OCI-LY1 (cell line): ENCODE measurements around the gene STAT3.

Source experiments
- H2AFZ ChIP-seq: fragments of 200-600 bp; sonication (generic), shearing (Covaris generic); 2 replicates; pipeline ENCODE4 v1.6.0; 2014; ENCODE audit warnings: antibody characterized with exemption, mild to moderate bottlenecking, low read length
- H3F3A ChIP-seq: fragments of 200-600 bp; sonication (generic), shearing (Covaris generic); 2 replicates; pipeline ENCODE4 v1.6.0; 2014; ENCODE audit warnings: mild to moderate bottlenecking, antibody characterized with exemption, low read length, moderate library complexity; ENCODE audit not compliant: insufficient read depth
- H3K27ac ChIP-seq: fragments of 200-600 bp; sonication (generic); 2 replicates; pipeline ENCODE4 v1.5.1; 2014; ENCODE audit warnings: low read length, mixed run types, mild to moderate bottlenecking, low read depth; ENCODE audit not compliant: poor library complexity, severe bottlenecking
- H3K27me3 ChIP-seq: fragments of 200-600 bp; sonication (generic); 2 replicates; pipeline ENCODE4 v1.6.0; 2014; ENCODE audit warnings: antibody characterized with exemption, mild to moderate bottlenecking, low read length, moderate library complexity; ENCODE audit not compliant: insufficient read depth
- H3K36me3 ChIP-seq: fragments of 200-600 bp; sonication (generic); 2 replicates; pipeline ENCODE4 v1.6.1; 2014; ENCODE audit warnings: mild to moderate bottlenecking, antibody characterized with exemption, low read length, moderate library complexity, mixed read lengths; ENCODE audit not compliant: insufficient read depth
- H3K4me1 ChIP-seq: fragments of 200-600 bp; sonication (generic); 2 replicates; pipeline ENCODE4 v1.5.1; 2014; ENCODE audit warnings: mild to moderate bottlenecking, low read length, moderate library complexity; ENCODE audit not compliant: insufficient read depth, severe bottlenecking
- H3K4me2 ChIP-seq: fragments of 200-600 bp; sonication (generic), shearing (Covaris generic); 2 replicates; pipeline ENCODE4 v1.6.1; 2014; ENCODE audit warnings: low read length
- H3K4me3 ChIP-seq: fragments of 200-600 bp; sonication (generic); 2 replicates; pipeline ENCODE4 v1.5.1; 2014; ENCODE audit warnings: low read length, low read depth, mild to moderate bottlenecking, mixed read lengths; ENCODE audit not compliant: poor library complexity, severe bottlenecking
- H3K79me2 ChIP-seq: fragments of 200-600 bp; shearing (Covaris generic); 2 replicates; pipeline ENCODE4 v1.6.1; 2016; ENCODE audit warnings: mixed run types, low read length, mixed read lengths; ENCODE audit not compliant: insufficient read depth
- H3K9ac ChIP-seq: fragments of 200-600 bp; sonication (generic), shearing (Covaris generic); 2 replicates; pipeline ENCODE4 v1.6.1; 2014; ENCODE audit warnings: mild to moderate bottlenecking, low read length, mixed read lengths
- H3K9me2 ChIP-seq: fragments of 200-600 bp; sonication (generic), shearing (Covaris generic); 2 replicates; pipeline ENCODE4 v1.6.1; 2014; ENCODE audit warnings: low read depth, mild to moderate bottlenecking, low read length, mixed read lengths
- H3K9me3 ChIP-seq: fragments of 200-600 bp; shearing (Covaris generic); 2 replicates; pipeline ENCODE4 v1.6.1; 2014; ENCODE audit warnings: low read length, mixed read lengths
- H4K20me1 ChIP-seq: fragments of 200-600 bp; sonication (generic), shearing (Covaris generic); 2 replicates; pipeline ENCODE4 v1.6.0; 2016; ENCODE audit warnings: mild to moderate bottlenecking, low read length; ENCODE audit not compliant: insufficient read depth
- CTCF ChIP-seq: fragments of 200-600 bp; sonication (generic), shearing (Covaris generic); IDR thresholded peaks from 2 replicates; pipeline ENCODE4 v1.5.1; 2017; ENCODE audit warnings: mild to moderate bottlenecking, antibody characterized with exemption, low read length, moderate library complexity, mixed read lengths
- EZH2 ChIP-seq: fragments of 200-600 bp; sonication (generic), shearing (Covaris generic); IDR thresholded peaks from 2 replicates; pipeline ENCODE4 v1.8.0; 2017; ENCODE audit warnings: borderline replicate concordance, mixed run types, mild to moderate bottlenecking, antibody characterized with exemption, low read length, moderate library complexity, mixed read lengths

Gene STAT3

GRCh38 chr17:42329025-42329976 is 58.9 kb downstream of the STAT3 start:
- Histone ChIP-seq H3F3A (no peaks in the 10 kb centered on the region), H3K36me3 (peaks cover 7% of the 10 kb centered on the region; the same call in 1 of the 2 replicates)

DNA sequence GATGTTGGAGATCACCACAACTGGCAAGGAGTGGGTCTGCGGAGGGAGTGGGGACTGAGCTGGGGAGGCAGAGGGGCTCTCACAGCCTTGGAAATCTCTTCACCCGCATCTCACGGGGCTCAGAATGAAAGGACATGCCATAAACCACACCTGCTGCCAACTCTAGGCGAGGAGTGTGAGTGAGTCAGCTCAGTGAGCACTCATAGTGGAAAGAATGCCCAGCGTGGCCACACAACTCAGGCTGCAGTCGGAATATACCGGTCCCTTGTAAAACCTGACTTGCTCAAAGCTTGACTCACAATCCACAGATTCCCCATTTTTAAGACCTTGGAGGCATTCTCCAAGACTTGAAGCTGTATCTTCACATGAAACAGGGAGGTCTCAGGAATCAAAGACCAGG is 63.2 kb downstream of the STAT3 start:
- Histone ChIP-seq H4K20me1 (no peaks in the 10 kb centered on the region), H3K9ac (no peak overlapping the region), H3K27ac (no peak overlapping the region), H3K79me2 (no peaks in the 10 kb centered on the region), H3K27me3 (no peaks in the 10 kb centered on the region), H2AFZ (no peak overlapping the region), H3F3A (no peaks in the 10 kb centered on the region), H3K36me3 (no peaks in the 10 kb centered on the region), H3K9me3 (no peaks in the 10 kb centered on the region), H3K9me2 (no peaks in the 10 kb centered on the region), H3K4me3 (no peak overlapping the region), H3K4me1 (peaks cover 6% of the 10 kb centered on the region), H3K4me2 (no peak overlapping the region)
- TF ChIP-seq CTCF, result no peak
- TF ChIP-seq EZH2, result no peak

More at GRCh38 chr17:42329025-42329976, 58.9 kb downstream of the STAT3 start:
- H3K9ac ChIP-seq, result no peak overlapping the region
- no peaks in the 10 kb centered on the region for H3K9me2 ChIP-seq
- H2AFZ ChIP-seq, result no peak overlapping the region
- H3K4me2 ChIP-seq, result no peak overlapping the region
- no peaks in the 10 kb centered on the region for H4K20me1 ChIP-seq
- H3K27ac ChIP-seq, result no peak overlapping the region
- no peaks in the 10 kb centered on the region for H3K27me3 ChIP-seq
- H3K79me2 ChIP-seq, result no peaks in the 10 kb centered on the region
- no peak for TF ChIP-seq CTCF
- no peak for TF ChIP-seq EZH2
- H3K4me1 ChIP-seq, result no peaks in the 10 kb centered on the region
- H3K9me3 ChIP-seq, result no peaks in the 10 kb centered on the region
- no peak overlapping the region for H3K4me3 ChIP-seq

GRCh38 chr17:42323268-42323773 is 64.9 kb downstream of the STAT3 start:
- Histone ChIP-seq H3K79me2 (no peaks in the 10 kb centered on the region), H3K36me3 (no peaks in the 10 kb centered on the region), H3K27me3 (no peaks in the 10 kb centered on the region), H3K9me2 (no peaks in the 10 kb centered on the region), H3K4me2 (no peak overlapping the region), H3F3A (no peaks in the 10 kb centered on the region), H4K20me1 (no peaks in the 10 kb centered on the region), H3K4me1 (peaks cover 10% of the 10 kb centered on the region), H3K4me3 (no peak overlapping the region), H3K9me3 (no peaks in the 10 kb centered on the region), H3K9ac (no peak overlapping the region), H2AFZ (no peak overlapping the region), H3K27ac (no peak overlapping the region)
- TF ChIP-seq CTCF, result no peak
- TF ChIP-seq EZH2, result no peak
